Lower lobe of right lung (tissue), 2 donors: ENCODE measurements around the gene BMPR1B. TPM values are rescaled to one million over a fixed set of nuclear protein-coding genes. Genes with fewer than 3 reads are reported as not detected.

Source experiments
- ATAC-seq, 2 donors: fragments of 200-7000 bp; cut with Tn5 transposase; one replicate each; pipeline ENCODE4 v1.9.1; 2020 to 2022; ENCODE audit warnings: mild to moderate bottlenecking in 2 of 2, moderate library complexity in 2 of 2
- DNase-seq: peaks from one replicate; pipeline ENCODE4 v3.0.0-alpha.2; 2020
- H3K27ac ChIP-seq: fragments of 200-600 bp; one replicate; pipeline ENCODE4 v1.8.0; 2022
- H3K27me3 ChIP-seq: fragments of 200-600 bp; one replicate; pipeline ENCODE4 v1.8.0; 2022; ENCODE audit warnings: low read depth
- H3K36me3 ChIP-seq: fragments of 200-600 bp; one replicate; pipeline ENCODE4 v1.8.0; 2022; ENCODE audit warnings: mild to moderate bottlenecking
- H3K4me1 ChIP-seq: fragments of 200-600 bp; one replicate; pipeline ENCODE4 v1.8.0; 2022
- H3K4me3 ChIP-seq: fragments of 200-600 bp; one replicate; pipeline ENCODE4 v1.8.0; 2022; ENCODE audit warnings: mild to moderate bottlenecking
- H3K9me3 ChIP-seq: fragments of 200-600 bp; one replicate; pipeline ENCODE4 v1.8.0; 2022
- intact Hi-C: fragments of 100-400 bp; cut with DNase I; formaldehyde crosslinking; loops from one replicate; pipeline ENCODE4 v1.11.0; 2022
- total RNA-seq: library from RNA; stranded (reverse); fragmentation: NEBNext Ultra II Directional; extraction: Animal tissue kit (Norgen Biotek cat#: 25700); gene quantifications from one replicate; pipeline ENCODE4 v1.2.1, GENCODE V29; 2021
- TF ChIP-seq, protein P1 (sequence below): fragments of 200-600 bp; IDR thresholded peaks from one replicate; pipeline ENCODE4 v1.8.0; 2022; ENCODE audit warnings: antibody characterized with exemption, mild to moderate bottlenecking
- donor health status: DM: no; HTN: yes; CAD: no; lungs with severe emphysema.

Gene BMPR1B
- total RNA-seq, 1 donor from 2014 or later = 6.0 TPM

DNA sequence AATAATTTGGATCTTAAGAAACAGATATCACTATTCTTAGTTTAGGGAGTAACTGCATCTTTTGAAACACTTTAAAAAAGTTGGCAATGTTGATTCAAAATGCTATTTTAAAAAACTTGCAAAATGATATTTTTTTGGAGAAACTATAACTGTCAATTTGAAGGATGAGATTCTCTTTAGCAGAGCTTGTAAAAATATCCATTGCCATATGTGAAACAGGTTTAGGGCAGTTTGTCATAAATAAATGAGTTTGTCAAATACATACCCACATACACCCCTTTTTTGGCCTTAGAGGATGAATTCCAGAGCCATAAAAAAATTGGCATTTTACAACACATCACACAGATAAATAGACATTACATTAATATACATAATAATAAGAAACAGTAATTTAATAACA is 174.6 kb downstream of the BMPR1B start:
- intact Hi-C loops = no loop called here
- Histone ChIP-seq H3K4me3 (no peak overlapping the region), H3K9me3 (no peaks in the 10 kb centered on the region), H3K27me3 (no peaks in the 10 kb centered on the region), H3K27ac (no peak overlapping the region), H3K4me1 (no peaks in the 10 kb centered on the region), H3K36me3 (no peaks in the 10 kb centered on the region)
- DNase-seq = no peak
- no peak for ATAC-seq
- TF ChIP-seq, protein P1, sequence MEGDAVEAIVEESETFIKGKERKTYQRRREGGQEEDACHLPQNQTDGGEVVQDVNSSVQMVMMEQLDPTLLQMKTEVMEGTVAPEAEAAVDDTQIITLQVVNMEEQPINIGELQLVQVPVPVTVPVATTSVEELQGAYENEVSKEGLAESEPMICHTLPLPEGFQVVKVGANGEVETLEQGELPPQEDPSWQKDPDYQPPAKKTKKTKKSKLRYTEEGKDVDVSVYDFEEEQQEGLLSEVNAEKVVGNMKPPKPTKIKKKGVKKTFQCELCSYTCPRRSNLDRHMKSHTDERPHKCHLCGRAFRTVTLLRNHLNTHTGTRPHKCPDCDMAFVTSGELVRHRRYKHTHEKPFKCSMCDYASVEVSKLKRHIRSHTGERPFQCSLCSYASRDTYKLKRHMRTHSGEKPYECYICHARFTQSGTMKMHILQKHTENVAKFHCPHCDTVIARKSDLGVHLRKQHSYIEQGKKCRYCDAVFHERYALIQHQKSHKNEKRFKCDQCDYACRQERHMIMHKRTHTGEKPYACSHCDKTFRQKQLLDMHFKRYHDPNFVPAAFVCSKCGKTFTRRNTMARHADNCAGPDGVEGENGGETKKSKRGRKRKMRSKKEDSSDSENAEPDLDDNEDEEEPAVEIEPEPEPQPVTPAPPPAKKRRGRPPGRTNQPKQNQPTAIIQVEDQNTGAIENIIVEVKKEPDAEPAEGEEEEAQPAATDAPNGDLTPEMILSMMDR = no peak

DNA sequence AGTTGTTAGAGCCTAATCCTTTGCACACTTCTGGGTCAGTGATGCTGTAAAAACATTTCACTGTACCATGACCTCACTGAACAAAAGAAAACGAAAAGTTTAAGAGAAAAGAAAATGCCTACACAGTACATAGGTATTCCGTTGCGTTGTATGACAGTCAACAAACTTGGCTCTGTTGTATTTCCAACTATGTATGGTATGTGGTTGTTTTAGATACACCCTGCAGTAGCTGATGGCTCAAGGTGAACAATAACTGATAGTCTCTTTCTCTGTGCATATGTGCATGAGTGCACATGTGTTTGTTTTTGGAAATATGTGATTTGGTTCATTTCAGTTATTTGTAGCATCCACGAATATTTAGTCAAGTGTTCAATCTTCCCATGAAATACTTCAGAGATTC is 176.0 kb downstream of the BMPR1B start:
- intact Hi-C loops = no loop called here
- DNase-seq (no peak), ATAC-seq (peak in 1 of 2 donors; percentile 39)
- Histone ChIP-seq H3K27ac (no peak overlapping the region), H3K36me3 (no peaks in the 10 kb centered on the region), H3K4me3 (no peak overlapping the region), H3K9me3 (no peaks in the 10 kb centered on the region), H3K27me3 (no peaks in the 10 kb centered on the region), H3K4me1 (no peaks in the 10 kb centered on the region)
- TF ChIP-seq, protein P1 = no peak

DNA sequence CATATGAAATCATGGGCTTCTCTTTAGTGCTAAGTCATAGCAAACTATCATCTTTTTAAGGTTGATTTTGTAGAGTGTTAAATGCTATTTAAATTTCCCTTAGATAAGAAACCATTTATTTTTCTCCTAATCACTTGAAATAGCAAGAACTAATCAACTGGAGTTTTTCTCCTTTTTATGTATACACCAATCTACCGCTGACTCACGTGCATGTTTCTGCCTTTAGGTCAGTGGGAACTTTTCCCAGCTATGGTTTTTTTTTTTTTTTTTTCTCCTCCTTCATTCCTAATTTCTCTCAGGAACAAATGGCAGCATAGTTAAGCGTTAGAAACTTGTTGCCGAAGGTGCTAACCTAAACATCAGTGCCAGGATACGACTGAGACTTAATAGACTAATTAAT is 176.4 kb downstream of the BMPR1B start:
- Histone ChIP-seq H3K4me1 (no peaks in the 10 kb centered on the region), H3K9me3 (no peaks in the 10 kb centered on the region), H3K27me3 (no peaks in the 10 kb centered on the region), H3K36me3 (no peaks in the 10 kb centered on the region), H3K27ac (no peak overlapping the region), H3K4me3 (no peak overlapping the region)
- intact Hi-C loops = no loop called here
- ATAC-seq = no peak
- TF ChIP-seq, protein P1 = no peak
- DNase-seq = no peak

DNA sequence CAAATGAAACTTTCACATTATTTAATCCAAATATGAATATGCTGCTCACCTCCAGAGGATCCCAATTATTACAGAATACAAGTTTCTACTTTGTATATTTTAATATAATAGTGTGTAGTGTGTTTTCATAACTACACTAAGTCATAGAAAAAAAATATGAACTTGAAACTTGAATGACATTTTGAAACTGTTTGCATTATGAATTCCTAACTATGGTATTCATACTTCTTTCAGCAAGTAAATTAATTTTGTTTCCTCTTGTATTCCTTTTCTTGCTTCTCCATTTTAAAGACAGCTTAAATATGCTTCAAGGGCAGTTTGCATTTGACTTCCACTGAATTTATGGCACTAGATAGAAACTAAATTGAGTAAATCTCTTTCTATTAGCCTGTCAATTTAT is 177.1 kb downstream of the BMPR1B start:
- intact Hi-C loops = no loop called here
- TF ChIP-seq, protein P1 = no peak

DNA sequence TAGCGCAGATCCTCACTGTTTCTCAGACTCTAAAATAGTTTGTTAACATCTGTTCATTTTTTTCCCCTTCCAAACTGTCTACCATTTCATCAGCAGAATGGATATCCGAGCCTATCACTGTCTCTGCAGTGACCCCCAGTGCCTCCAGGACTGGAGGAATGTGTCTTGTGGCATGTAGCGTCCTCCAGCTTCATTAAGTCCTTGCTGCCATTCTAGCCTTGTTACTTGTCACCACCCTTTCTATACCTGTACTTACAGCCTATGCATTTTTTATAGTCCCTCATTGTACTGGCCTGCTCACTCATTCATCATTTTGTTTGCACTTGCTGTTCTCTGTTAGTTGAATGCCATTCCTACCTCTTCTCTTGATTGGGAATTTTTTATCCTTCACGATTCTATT is 179.1 kb downstream of the BMPR1B start:
- no peaks in the 10 kb centered on the region for H3K4me1 ChIP-seq
- H3K9me3 ChIP-seq = no peaks in the 10 kb centered on the region
- no peak for ATAC-seq
- TF ChIP-seq, protein P1 = no peak
- H3K27me3 ChIP-seq = no peaks in the 10 kb centered on the region
- H3K27ac ChIP-seq = no peak overlapping the region
- intact Hi-C loops = no loop called here
- H3K36me3 ChIP-seq = no peaks in the 10 kb centered on the region
- no peak overlapping the region for H3K4me3 ChIP-seq
- no peak for DNase-seq

More for the DNA sequence above, 177.1 kb downstream of the BMPR1B start:
- H3K4me3 ChIP-seq = no peak overlapping the region
- H3K27me3 ChIP-seq = no peaks in the 10 kb centered on the region
- no peaks in the 10 kb centered on the region for H3K9me3 ChIP-seq
- no peaks in the 10 kb centered on the region for H3K4me1 ChIP-seq
- ATAC-seq (peak in 1 of 2 donors; percentile 73), DNase-seq (no peak)
- no peaks in the 10 kb centered on the region for H3K36me3 ChIP-seq
- no peak overlapping the region for H3K27ac ChIP-seq
